Thyroid gland (tissue), 4 donors: ENCODE data around the gene PTPN23.

Experiments
- POLR2A ChIP-seq, 2 donors: fragments of 450-650 bp; IDR thresholded peaks; one replicate each; pipeline ENCODE4 v1.6.1; 2017; ENCODE audit warnings: antibody characterized with exemption in 2 of 2, mild to moderate bottlenecking in 2 of 2, moderate library complexity in 1 of 2
- TF ChIP-seq, protein P1 (sequence below), 6 experiments: fragments of 200-600 bp in 3 of 6; fragments of 450-650 bp in 3 of 6; sonication (generic) in 3 of 6; IDR thresholded peaks; one replicate each; pipeline ENCODE4 v1.5.1; 2016 to 2019; ENCODE audit warnings: antibody characterized with exemption in 6 of 6, mild to moderate bottlenecking in 2 of 6, inconsistent platforms in 1 of 6, moderate library complexity in 1 of 6

DNA sequence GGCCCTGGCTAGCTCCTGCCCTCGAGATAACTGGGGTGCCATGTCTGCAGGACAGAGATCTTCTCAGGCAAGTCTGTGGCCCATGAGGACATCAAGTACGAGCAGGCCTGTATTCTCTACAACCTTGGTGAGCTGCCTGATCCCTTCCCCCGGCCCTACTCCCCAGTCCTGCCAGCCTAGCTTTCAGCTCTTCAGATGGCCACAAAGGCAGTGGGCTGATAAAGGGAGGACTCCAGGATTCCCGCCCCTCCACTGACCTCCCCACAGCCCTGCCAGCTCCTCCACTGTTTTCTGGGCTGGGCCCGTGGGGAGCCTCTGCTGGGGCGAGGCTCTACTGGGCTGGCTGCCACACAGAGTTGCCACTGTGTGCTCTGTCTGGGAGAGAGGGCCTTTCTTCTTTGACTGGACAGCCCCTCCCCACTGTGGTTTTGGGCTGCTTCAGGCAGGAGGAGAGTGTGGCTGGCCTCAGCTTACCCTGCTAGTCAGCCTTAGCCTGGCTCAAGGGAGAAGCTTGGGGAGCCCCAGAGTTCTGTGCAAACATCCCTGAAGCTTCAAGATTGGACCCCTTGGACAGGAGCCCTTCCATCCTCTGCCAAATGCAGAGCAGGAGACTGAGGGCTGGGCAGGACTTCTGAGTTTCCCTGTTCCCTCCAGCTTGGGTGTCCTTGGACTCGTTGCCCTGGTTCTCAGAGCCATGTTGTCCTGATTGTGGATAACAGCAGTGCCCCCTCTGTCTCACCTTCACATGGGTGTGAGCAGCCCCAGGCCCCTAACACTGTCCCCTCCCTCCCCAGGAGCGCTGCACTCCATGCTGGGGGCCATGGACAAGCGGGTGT, 24.4 kb downstream of the PTPN23 start:
- TF ChIP-seq, protein P1, sequence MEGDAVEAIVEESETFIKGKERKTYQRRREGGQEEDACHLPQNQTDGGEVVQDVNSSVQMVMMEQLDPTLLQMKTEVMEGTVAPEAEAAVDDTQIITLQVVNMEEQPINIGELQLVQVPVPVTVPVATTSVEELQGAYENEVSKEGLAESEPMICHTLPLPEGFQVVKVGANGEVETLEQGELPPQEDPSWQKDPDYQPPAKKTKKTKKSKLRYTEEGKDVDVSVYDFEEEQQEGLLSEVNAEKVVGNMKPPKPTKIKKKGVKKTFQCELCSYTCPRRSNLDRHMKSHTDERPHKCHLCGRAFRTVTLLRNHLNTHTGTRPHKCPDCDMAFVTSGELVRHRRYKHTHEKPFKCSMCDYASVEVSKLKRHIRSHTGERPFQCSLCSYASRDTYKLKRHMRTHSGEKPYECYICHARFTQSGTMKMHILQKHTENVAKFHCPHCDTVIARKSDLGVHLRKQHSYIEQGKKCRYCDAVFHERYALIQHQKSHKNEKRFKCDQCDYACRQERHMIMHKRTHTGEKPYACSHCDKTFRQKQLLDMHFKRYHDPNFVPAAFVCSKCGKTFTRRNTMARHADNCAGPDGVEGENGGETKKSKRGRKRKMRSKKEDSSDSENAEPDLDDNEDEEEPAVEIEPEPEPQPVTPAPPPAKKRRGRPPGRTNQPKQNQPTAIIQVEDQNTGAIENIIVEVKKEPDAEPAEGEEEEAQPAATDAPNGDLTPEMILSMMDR (IDR thresholded peaks at IDR 0.05) = no peak
- TF ChIP-seq POLR2A (IDR thresholded peaks at IDR 0.05) = no peak
